ENCODE results near the gene ACTRT1.

ACTRT1 gene

DNA sequence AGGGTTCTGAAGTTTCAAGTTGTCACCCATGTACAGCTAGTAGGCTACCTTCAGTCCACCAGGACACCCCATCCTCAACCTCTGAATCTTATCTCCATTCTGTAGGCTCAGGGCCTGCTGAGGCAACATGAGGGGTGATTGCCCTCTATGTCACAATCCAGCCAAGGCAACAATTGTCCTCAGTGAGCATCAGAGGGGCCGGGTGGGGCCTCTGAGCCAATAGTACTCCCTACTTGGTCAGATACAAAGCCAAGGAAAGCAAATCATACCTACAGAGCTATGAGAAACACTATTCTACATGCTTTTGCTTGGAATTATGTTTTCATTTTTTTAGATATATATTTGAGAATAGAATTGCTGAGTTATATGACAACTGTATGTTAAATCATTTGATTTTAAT lies at the start of gene ACTRT1:
Gene ACTRT1, minus strand, starts transcription at position 101 of the 400 bp plus-strand sequence. CDS start 197 bp downstream, outside the sequence.
- TF ChIP-seq, protein P1, sequence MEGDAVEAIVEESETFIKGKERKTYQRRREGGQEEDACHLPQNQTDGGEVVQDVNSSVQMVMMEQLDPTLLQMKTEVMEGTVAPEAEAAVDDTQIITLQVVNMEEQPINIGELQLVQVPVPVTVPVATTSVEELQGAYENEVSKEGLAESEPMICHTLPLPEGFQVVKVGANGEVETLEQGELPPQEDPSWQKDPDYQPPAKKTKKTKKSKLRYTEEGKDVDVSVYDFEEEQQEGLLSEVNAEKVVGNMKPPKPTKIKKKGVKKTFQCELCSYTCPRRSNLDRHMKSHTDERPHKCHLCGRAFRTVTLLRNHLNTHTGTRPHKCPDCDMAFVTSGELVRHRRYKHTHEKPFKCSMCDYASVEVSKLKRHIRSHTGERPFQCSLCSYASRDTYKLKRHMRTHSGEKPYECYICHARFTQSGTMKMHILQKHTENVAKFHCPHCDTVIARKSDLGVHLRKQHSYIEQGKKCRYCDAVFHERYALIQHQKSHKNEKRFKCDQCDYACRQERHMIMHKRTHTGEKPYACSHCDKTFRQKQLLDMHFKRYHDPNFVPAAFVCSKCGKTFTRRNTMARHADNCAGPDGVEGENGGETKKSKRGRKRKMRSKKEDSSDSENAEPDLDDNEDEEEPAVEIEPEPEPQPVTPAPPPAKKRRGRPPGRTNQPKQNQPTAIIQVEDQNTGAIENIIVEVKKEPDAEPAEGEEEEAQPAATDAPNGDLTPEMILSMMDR (IDR thresholded peaks at IDR 0.05; ENCODE audit: low read depth, low read length) = no peak

DNA sequence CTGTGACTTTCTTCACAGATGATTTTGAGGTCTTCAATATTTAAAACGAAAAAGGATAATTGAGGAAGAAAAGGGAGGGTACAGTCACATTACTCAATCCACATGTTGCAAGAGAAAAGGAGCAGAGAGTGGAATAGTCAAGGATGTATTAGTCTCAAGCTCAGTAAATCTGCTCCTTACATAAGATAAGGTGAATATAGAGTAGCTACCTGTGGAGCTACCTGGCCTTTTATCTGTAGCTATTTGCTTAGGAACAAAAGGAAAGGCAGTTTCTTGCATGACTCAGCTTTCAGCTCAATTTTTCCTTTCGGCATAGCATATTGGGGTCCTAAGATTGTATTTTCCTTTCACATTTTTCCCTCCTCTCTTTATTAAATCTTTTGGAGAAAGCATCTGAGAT lies 26.3 kb upstream of the ACTRT1 start:
- no peak overlapping the region for H3K4me3 ChIP-seq (ENCODE audit: low read depth, low read length)
- TF ChIP-seq, protein P1 (IDR thresholded peaks at IDR 0.05; ENCODE audit: low read depth, low read length) = no peak

More for the DNA sequence above, at the start of gene ACTRT1:
- H3K4me3 ChIP-seq (ENCODE audit: low read depth, low read length) = no peak within 1 kb of the TSS

DNA sequence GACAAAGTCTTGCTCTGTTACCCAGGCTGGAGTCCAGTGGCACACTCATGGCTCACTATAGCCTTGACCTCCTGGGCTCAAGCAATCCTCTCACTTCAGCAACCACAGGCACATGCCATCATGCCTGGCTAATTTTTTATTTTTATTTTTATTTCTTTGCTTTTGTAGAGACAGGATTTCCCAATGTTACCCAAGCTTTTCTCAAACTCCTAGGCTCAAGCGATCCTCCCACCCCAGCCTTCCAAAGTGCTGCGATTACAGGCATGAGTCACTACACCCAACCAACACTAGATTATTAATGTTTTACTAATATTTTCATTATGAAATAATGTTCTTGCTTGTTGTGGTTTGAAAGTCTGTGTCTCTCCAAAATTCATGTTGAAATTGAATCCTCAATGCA lies 5.2 kb upstream of the ACTRT1 start:
- H3K4me3 ChIP-seq (ENCODE audit: low read depth, low read length) = no peak overlapping the region

DNA sequence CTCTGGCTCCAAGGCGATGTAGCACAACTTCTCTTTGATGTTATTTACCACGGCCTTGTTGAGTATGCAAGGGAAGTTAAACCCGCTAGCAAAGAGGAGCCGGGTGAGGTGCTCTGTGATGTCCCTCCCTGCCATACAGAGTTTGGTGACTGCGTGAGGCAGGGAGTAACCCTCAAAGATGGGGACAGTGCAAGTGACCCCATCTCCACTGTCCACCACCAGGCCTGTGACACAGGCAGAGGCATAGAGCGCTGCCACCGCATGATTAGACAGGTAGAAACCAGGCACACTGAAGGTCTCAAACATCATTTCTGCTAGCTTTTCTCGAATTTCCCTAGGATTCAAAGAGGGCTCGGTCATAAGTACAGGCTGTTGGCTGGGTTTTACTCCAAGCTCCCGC lies 677 bp downstream of the ACTRT1 start:
- TF ChIP-seq, protein P1 (IDR thresholded peaks at IDR 0.05; ENCODE audit: low read depth, low read length) = no peak
- H3K4me3 ChIP-seq (ENCODE audit: low read depth, low read length) = no peak overlapping the region

More for the DNA sequence above, 5.2 kb upstream of the ACTRT1 start:
- TF ChIP-seq, protein P1 (IDR thresholded peaks at IDR 0.05; ENCODE audit: low read depth, low read length) = no peak

DNA sequence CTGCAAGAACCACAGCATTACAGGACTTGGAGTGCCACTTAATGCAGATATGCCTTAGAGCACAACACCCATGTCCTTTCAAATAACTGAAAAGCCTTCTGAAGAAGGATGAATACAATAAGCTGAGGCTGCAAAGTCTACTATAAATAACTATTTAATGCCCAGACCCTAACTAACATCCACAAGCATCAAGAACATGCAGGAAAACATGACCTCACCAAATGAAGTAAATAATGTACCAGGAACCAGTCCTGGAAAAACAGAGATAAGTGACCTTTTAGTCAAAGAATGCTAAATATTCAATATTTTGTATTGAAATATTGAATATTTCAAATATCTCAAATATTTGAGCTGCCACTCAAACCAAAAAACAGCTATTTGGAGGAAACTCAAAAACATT lies 16.9 kb downstream of the ACTRT1 start:
- H3K4me3 ChIP-seq (ENCODE audit: low read depth, low read length) = no peak overlapping the region
- TF ChIP-seq, protein P1 (IDR thresholded peaks at IDR 0.05; ENCODE audit: low read depth, low read length) = no peak

DNA sequence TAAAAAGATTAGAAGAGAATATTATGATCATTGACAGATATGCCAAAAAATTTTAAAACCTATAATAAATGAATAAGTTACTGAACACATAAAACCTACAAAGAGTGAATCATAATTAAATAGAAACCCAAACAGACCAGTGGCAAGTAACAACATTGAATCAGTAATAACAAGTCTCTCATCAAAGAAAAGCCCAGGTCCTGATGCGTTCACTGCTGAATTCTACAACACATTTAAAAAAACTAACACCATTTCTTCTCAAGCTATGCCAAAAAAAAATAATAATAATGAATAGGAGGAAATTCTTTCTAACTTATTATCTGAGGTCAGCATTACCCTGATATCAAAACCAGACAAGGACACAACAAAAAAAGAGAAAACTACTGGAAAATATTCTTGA lies 30.6 kb downstream of the ACTRT1 start:
- no peak overlapping the region for H3K4me3 ChIP-seq (ENCODE audit: low read depth, low read length)
- TF ChIP-seq, protein P1 (IDR thresholded peaks at IDR 0.05; ENCODE audit: low read depth, low read length) = no peak

DNA sequence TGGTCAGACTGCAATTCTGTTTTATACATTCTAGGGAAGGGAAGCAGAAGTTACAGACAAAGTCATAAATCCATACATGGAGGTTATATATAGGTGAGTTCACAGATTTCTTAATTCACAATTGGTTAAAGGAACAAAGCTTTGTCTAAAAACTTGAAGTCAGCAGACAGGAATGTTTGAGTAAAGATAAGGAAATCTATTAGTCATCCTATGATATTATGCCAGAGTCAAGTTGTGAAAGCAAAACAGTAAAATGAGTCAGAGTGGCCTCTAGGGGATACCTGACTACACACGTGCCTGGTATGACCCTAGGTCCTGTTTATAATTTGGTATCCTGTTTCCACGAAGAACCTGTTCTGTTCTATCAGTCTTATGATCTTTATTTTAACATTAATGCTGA lies 31.5 kb downstream of the ACTRT1 start:
- no peak overlapping the region for H3K4me3 ChIP-seq (ENCODE audit: low read depth, low read length)
- TF ChIP-seq, protein P1 (IDR thresholded peaks at IDR 0.05; ENCODE audit: low read depth, low read length) = no peak

Measured in WI38 (cell line).